SJSA1 (cell line): Measurements from ENCODE around the gene HEXD. TPM values are rescaled to one million over a fixed set of nuclear protein-coding genes. Genes with fewer than 3 reads are reported as not detected.

ENCODE experiments used
- DNase-seq, 2 experiments: peaks; one replicate each; pipeline ENCODE4 v3.0.0-alpha.2; 2015 to 2020; ENCODE audit warnings: low spot score in 2 of 2, low read depth in 1 of 2
- H3K27ac ChIP-seq: fragments of 250-450 bp; sonication (Bioruptor Pico); 2 replicates; pipeline ENCODE4 v1.5.1; 2020; ENCODE audit warnings: mild to moderate bottlenecking, moderate library complexity
- H3K27me3 ChIP-seq: fragments of 250-450 bp; sonication (Bioruptor Pico); replicated peaks from 2 replicates; pipeline ENCODE4 v1.5.1; 2020; ENCODE audit warnings: mild to moderate bottlenecking, moderate library complexity
- H3K36me3 ChIP-seq: fragments of 250-450 bp; sonication (Bioruptor Pico); 2 replicates; pipeline ENCODE4 v1.5.1; 2020; ENCODE audit warnings: mild to moderate bottlenecking
- H3K4me1 ChIP-seq: fragments of 250-450 bp; sonication (Bioruptor Pico); replicated peaks from 2 replicates; pipeline ENCODE4 v1.6.1; 2021; ENCODE audit warnings: mild to moderate bottlenecking
- H3K4me3 ChIP-seq: fragments of 250-450 bp; sonication (Bioruptor Pico); 2 replicates; pipeline ENCODE4 v1.5.1; 2020; ENCODE audit warnings: mild to moderate bottlenecking
- H3K9me3 ChIP-seq: fragments of 250-450 bp; sonication (Bioruptor Pico); replicated peaks from 2 replicates; pipeline ENCODE4 v1.5.1; 2020; ENCODE audit warnings: mild to moderate bottlenecking
- total RNA-seq: library from RNA; depleted of rRNA; stranded (reverse); fragments of >200 nt; shearing (Covaris generic); gene quantifications from 2 replicates; pipeline ENCODE4 v1.2.3, GENCODE V29; 2014

HEXD gene
- total RNA-seq, 1 experiment from 2014 or later, result 21.7 TPM

GRCh38 chr17:82463925-82464566, 45.9 kb downstream of the HEXD start:
- DNase-seq, result no peak
- H3K9me3 ChIP-seq, result no peaks in the 10 kb centered on the region
- peaks cover 81% of the 10 kb centered on the region for H3K36me3 ChIP-seq
- H3K27ac ChIP-seq, result no peak overlapping the region
- H3K4me1 ChIP-seq, result peaks cover 5% of the 10 kb centered on the region
- H3K4me3 ChIP-seq, result no peak overlapping the region
- no peaks in the 10 kb centered on the region for H3K27me3 ChIP-seq

DNA sequence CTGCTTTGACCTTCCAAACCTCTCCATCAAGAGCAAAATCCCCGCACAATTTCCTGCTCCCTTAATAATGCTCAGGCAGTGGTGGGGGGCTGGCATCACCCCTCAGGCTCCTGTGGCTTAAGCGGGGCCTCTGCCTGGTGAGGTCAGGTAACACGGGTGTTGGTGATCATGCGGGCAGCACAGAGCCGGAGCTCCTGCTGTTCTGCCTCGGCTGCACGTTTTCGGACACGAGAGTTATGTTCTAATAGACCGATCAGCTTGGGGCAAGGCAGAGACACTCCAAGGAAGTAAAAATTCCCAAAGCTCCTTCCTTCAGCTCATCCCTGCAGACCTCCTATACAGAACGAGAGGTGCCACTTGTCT, 46.4 kb downstream of the HEXD start:
- peaks cover 86% of the 10 kb centered on the region for H3K36me3 ChIP-seq
- peaks cover under 1% of the 10 kb centered on the region for H3K4me1 ChIP-seq
- H3K27ac ChIP-seq, result no peak overlapping the region
- H3K27me3 ChIP-seq, result no peaks in the 10 kb centered on the region
- DNase-seq, result no peak
- H3K4me3 ChIP-seq, result no peak overlapping the region
- no peaks in the 10 kb centered on the region for H3K9me3 ChIP-seq

GRCh38 chr17:82465023-82465603, 47.0 kb downstream of the HEXD start:
- DNase-seq, result no peak
- Histone ChIP-seq H3K4me1 (no peaks in the 10 kb centered on the region), H3K9me3 (no peaks in the 10 kb centered on the region), H3K27me3 (no peaks in the 10 kb centered on the region), H3K36me3 (peaks cover 88% of the 10 kb centered on the region), H3K27ac (no peak overlapping the region), H3K4me3 (no peak overlapping the region)

DNA sequence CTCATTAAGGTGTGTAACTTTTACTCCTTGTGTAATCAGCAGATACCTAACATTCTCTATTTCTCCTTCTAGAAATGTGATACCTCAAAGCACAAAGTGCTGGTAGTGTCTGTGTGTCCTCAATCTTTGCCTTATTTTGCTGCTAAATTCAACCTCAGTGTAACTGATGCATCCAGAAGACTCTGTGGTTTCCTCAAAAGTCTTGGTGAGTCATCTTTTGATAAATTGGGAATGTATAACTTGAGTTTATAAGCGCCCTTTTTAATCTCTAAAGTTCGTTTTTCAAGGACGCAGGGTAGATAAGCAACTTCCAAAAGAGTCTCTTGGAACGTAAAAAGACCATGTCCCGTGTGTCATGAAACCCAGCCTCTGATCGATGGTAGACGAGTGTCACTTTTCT, 50.5 kb downstream of the HEXD start:
- H3K4me1 ChIP-seq, result no peaks in the 10 kb centered on the region
- no peak overlapping the region for H3K4me3 ChIP-seq
- peaks cover 78% of the 10 kb centered on the region for H3K36me3 ChIP-seq
- no peaks in the 10 kb centered on the region for H3K9me3 ChIP-seq
- no peak overlapping the region for H3K27ac ChIP-seq
- no peaks in the 10 kb centered on the region for H3K27me3 ChIP-seq
- no peak for DNase-seq

DNA sequence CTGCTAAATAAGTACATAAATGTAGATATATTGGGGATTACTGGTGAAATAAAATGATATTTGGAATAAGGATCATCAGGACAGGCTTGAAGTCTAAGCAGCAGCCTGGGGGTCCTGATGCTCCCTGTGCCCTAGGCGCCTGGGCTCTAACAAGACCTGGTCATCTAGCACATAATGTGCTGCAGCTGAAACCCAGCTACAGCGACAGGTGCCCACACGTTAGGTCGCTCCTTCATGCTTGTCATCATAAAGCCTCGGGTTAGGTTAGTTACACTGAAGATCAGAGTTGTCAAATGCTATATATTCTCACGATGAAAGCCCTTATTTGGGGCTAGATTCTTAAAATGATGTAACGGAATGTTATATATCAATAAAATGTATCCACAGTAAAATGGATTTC, 51.9 kb downstream of the HEXD start:
- no peak for DNase-seq
- no peaks in the 10 kb centered on the region for H3K4me1 ChIP-seq
- H3K4me3 ChIP-seq, result no peak overlapping the region
- peaks cover 78% of the 10 kb centered on the region for H3K36me3 ChIP-seq
- H3K27ac ChIP-seq, result no peak overlapping the region
- no peaks in the 10 kb centered on the region for H3K27me3 ChIP-seq
- H3K9me3 ChIP-seq, result no peaks in the 10 kb centered on the region

GRCh38 chr17:82474223-82475010, 56.3 kb downstream of the HEXD start:
- no peaks in the 10 kb centered on the region for H3K27me3 ChIP-seq
- H3K4me1 ChIP-seq, result no peaks in the 10 kb centered on the region
- peaks cover 75% of the 10 kb centered on the region for H3K36me3 ChIP-seq
- H3K27ac ChIP-seq, result no peak overlapping the region
- H3K4me3 ChIP-seq, result no peak overlapping the region
- no peaks in the 10 kb centered on the region for H3K9me3 ChIP-seq
- no peak for DNase-seq

- Histone ChIP-seq H3K4me1 (no peaks in the 10 kb centered on the region), H3K27ac (no peak overlapping the region), H3K9me3 (no peaks in the 10 kb centered on the region), H3K4me3 (no peak overlapping the region), H3K36me3 (peaks cover 75% of the 10 kb centered on the region), H3K27me3 (no peaks in the 10 kb centered on the region)
- DNase-seq, result no peak
These were observed 57.3 kb downstream of the HEXD start for GRCh38 chr17:82475458-82475857.

DNA sequence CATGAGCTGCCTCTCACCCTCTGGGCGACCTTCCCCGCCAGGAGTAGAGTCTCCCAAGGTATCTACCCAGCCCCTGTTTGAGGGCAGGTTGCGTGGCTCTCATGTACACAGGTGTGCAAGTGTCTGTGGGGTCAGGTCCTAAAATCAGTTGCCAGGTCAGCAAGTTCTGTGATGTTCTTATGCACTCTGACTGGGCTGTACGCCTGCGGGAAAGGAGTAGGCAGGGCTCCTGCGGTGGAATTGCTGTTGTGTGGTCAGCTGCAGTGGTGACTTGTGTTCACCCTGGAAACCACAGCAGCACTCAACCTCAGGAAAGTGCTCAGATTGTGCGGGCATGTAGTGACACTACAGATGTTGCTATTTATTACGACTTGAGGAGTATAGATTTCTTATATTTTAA, 59.8 kb downstream of the HEXD start:
- DNase-seq, result no peak
- no peaks in the 10 kb centered on the region for H3K27me3 ChIP-seq
- H3K27ac ChIP-seq, result no peak overlapping the region
- peaks cover 92% of the 10 kb centered on the region for H3K36me3 ChIP-seq
- H3K4me3 ChIP-seq, result no peak overlapping the region
- no peaks in the 10 kb centered on the region for H3K9me3 ChIP-seq
- no peaks in the 10 kb centered on the region for H3K4me1 ChIP-seq

- Histone ChIP-seq H3K4me1 (no peaks in the 10 kb centered on the region), H3K36me3 (peaks cover 92% of the 10 kb centered on the region), H3K27me3 (no peaks in the 10 kb centered on the region), H3K9me3 (no peaks in the 10 kb centered on the region), H3K27ac (no peak overlapping the region), H3K4me3 (no peak overlapping the region)
- DNase-seq, result no peak
These were observed 61.5 kb downstream of the HEXD start for GRCh38 chr17:82479602-82480001.

DNA sequence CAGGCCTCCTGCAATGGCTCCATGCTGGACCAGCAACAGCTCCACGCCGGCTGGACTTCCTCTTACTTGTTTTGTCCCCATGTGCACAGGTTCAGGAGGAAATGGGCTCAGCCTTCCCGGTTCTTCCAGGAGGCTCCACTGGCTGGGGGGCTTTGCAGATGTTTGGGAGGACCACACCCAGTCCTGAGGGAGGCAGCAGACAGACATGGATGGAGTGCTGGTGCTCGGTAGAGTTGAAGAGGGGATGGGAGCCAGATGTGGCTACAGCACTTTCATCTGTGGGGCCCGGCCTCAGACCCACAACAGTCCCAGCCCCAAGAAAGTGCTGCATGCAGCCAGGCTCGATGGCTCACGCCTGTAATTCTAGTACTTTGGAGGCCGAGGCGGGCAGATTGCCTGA, 62.2 kb downstream of the HEXD start:
- H3K4me3 ChIP-seq, result no peak overlapping the region
- no peaks in the 10 kb centered on the region for H3K9me3 ChIP-seq
- peaks cover 92% of the 10 kb centered on the region for H3K36me3 ChIP-seq
- H3K27ac ChIP-seq, result no peak overlapping the region
- DNase-seq, result no peak
- no peaks in the 10 kb centered on the region for H3K27me3 ChIP-seq
- no peaks in the 10 kb centered on the region for H3K4me1 ChIP-seq

- peaks cover 94% of the 10 kb centered on the region for H3K36me3 ChIP-seq
These were observed 65.1 kb downstream of the HEXD start for GRCh38 chr17:82483204-82483660.

GRCh38 chr17:82483836-82484235, 65.7 kb downstream of the HEXD start:
- Histone ChIP-seq H3K4me3 (no peak overlapping the region), H3K27me3 (no peaks in the 10 kb centered on the region), H3K4me1 (no peaks in the 10 kb centered on the region), H3K9me3 (no peaks in the 10 kb centered on the region), H3K27ac (no peak overlapping the region), H3K36me3 (peaks cover 94% of the 10 kb centered on the region)
- DNase-seq, result no peak

More at GRCh38 chr17:82483204-82483660, 65.1 kb downstream of the HEXD start:
- Histone ChIP-seq H3K9me3 (no peaks in the 10 kb centered on the region), H3K27ac (no peak overlapping the region), H3K27me3 (no peaks in the 10 kb centered on the region), H3K4me1 (no peaks in the 10 kb centered on the region), H3K4me3 (no peak overlapping the region)
- no peak for DNase-seq

- Histone ChIP-seq H3K36me3 (peaks cover 69% of the 10 kb centered on the region), H3K9me3 (no peaks in the 10 kb centered on the region), H3K4me1 (no peaks in the 10 kb centered on the region), H3K27ac (no peak overlapping the region), H3K4me3 (no peak overlapping the region), H3K27me3 (no peaks in the 10 kb centered on the region)
- no peak for DNase-seq
These were observed 68.3 kb downstream of the HEXD start for GRCh38 chr17:82486231-82487094.
